ENCODE data around the gene RAC2.

RAC2 gene

DNA sequence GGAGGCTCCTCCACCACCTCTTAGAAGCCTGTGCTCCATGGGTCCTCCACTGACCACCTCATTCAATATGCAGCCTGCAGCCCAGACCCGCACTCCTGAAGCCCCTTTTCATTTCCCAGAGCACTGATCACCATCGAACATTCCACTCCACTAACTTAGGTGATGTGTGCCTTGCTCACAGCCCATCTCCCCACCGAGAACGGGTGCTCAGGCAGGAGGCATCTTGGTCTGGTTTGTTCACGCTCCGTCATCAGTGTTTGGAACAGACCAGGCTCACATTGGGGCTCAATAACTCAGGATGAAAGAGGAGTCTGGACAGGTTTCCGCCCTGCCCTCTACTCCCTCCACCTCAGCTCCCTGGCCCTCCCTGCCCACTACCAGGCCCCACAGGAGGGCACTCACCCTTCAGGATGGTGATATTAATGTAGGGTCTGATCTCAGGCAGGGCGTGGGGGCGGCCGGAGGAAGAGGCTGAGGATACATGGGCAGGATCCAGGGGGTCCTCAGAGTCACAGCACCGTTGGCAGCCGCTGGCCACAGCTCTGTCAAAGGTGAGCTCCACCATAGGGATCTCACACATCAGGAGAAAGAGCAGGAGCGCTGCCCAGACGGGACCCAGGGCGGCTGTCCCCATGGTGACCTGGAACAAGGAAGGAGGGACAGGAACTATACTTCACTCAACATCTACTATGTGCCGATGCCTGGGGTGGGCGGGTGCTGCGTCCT lies 59.1 kb downstream of the RAC2 start:
- DNase-seq, result no peak

DNA sequence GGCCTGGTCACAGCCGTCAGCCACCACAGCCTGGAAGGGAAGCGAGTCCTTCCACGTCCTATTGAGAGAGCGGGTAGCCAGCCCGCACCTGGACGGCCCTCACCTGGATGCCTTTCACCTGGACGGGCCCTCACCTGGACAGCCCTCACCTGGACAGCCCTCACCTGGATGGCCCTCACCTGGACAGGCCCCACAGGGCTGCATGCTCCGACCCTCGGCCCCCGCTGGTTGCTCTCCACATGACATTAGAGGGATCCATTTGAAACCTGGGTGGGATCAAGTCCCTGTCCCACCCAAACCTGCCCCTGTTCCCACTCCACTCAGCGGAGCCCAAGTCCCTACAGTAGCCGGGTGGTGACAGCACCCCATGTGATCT lies 59.7 kb downstream of the RAC2 start:
- DNase-seq, result no peak

DNA sequence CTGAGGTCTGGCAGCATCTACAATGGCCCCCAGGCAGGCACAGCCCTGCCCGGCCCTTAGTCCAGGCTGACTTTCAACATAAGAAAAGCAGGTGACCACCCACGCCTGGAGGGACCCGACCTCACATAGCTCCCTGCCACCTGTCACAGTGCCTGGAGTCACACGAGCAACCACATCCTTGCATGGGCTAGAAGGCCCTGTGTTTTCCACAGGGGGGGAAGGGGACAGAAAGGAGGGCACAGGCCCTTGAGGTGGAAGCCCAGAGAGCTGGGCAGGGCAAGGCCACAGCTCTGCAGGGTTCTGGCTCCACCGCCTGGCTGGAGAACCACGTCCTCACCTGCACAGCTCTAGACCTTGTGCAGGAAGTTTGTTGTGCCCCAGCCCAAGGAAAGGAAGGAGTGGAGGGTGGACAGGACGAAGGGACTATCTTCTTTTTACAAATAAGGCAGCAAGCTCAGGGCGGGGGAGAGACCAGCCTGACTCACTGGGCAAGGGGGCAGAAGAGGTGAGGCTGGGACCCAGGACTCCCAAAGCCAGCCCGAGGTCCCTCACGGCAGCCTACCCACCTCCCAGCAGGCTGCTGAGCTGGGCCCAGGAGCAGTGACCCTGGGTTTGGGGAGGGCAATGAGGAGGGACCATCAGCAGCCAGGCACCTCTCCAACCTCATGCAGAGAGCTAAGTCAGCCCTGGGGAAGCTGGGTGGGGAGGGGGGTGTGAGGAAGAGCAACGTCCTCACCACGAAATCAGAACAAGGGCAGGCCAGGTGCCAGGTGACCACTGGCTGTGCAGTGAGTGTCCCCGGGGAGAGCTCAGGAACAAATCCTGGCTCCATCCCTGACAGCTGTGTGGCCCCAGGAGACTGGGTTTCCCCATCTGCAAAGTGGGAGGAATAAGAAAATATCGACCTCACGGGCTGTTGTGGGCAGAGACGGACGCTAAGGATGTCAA lies 60.4 kb downstream of the RAC2 start:
- DNase-seq, result no peak

DNA sequence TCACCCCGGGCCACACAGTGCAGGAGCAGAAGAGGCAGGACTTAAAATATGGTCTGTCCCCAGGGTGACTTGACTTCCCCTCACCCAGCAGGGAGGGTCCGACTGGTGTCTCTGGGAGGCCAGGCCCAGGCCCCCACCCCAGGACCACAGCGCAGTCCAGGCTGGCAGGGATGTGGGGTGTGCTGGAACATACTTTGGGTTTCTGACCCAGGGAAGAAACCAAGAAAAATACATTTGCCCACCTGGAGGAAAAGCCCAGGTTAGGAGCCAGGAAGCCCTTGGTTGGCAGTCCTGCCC lies 61.2 kb downstream of the RAC2 start:
- DNase-seq, result no peak

DNA sequence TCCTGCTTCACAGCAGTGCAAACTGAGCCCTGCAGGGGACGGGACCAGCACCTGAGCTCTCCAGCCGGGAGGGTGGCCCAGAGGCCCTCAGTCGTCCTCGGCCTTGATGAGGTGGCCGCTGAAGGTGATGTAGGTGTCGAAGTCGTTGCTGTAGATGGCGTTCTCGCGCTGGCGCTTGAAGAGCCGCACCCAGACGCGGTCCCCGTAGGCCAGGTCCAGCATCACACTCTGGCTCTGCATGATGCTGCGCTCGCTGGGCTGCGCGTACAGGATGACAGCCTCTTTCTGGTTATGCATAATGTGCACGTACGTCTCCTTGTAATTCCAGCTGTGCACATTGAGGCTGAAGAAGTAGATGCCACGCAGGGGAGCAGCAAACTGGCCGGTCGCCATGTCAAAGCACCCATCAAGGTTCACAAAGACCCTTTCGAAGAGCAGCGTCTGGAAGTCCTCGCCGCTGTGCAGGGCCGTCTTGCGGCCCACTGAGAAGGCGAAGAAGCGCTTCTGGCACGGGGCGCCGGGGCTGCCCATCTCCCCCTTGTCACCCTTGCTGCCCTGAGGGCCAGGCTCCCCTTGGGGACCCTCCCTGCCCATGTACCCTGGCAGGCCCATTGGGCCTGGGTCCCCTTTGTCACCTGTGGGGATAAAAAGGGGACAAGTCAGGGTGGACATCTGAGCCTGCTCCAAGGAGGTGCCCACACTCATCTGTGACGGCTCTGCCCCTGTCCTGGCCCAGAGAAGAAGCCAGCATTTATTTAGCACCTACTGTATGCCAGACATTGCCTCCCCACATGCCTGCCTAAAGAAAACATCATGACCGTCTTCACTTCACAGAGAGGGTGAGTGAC lies 61.7 kb downstream of the RAC2 start:
- DNase-seq, result no peak

DNA sequence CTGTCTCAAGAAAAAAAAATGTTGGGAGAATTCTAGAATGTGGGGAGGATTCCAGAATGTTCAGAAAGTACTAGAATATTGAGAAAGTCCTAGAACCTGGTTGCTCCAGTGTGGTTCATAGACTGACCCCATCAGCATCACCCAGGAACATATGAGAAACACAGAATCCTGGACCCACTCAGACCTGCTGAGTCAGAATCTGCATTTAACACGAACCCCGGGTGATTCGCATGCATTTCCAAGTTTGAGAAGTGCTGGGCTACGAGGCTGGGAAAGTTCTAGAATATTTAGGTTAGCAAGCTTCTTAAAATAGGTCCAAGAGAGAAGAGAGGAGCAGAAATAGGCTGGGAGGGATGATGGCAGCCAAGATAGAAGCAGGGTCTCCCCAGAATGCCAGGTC lies 62.4 kb downstream of the RAC2 start:
- DNase-seq, result no peak

DNA sequence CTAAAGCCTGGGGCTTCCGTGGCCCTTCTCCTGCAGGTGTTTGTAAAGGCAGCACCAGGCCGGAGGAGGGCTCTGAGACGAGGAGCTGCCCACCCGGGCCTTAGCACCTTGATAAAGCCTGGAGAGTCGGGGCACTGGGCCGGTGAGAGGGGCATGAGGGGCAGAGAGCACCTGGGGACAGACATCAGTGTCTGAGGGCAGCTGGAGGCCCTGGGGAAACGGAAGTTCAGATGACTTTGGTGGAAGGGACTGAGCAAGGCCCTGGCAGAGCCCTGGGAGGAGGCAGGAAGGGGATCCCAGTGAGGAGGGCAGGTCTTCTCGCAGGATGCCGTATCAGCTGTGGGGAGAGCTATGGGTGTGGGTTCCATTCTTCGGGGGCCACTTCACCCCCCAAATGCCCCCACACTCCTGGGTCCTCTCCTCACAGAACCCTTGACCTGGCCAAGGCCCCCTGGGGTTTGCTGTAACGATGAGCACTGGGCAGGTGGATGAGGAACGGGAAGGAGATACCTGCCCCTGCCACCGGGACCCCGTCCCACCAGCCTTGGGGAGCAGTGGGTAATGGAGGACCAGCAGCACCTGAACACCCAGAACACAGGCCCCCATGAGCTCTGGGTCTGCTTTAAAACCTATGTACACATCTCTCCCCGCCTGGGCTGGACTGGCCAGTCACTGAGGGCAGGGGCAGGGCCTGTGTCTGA lies 63.4 kb downstream of the RAC2 start:
- no peak for DNase-seq

DNA sequence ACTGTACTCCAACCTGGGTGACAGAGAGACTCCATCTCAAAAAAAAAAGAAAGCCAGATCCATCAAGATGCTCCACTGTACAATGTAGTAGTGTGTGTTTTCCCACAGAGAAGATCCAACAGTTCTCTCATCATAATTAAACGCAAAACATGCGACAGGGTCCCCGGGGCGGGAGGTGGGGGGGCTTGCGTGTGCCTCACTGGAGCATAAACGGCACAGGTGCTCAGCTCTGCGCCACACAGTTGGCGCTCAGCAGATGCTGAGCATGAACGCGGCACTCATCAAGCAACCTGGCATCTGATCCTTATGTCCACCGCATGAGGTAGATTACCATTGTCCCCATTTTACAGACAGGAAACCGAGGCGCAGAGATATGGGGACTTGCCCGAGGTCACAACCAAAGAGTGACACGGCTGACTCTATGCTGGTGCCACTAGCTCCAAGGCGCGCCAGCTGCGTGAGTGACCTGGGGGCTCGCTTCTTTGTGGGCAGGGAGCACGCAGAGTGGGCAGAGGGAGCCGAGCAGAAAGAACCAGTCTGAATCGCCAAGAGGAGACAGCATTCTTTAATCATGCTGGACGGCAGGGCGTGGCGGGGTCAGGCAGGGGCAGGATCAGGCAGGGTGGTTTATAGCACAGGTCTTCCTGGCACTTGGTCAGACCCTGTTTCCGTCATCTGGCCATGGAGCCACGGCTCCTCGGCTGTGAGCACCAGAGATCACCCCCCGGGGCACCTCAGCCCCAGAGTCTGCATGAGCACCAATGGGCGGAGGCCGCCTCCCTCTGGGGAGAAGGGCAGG lies 64.2 kb downstream of the RAC2 start:
- no peak for DNase-seq

DNA sequence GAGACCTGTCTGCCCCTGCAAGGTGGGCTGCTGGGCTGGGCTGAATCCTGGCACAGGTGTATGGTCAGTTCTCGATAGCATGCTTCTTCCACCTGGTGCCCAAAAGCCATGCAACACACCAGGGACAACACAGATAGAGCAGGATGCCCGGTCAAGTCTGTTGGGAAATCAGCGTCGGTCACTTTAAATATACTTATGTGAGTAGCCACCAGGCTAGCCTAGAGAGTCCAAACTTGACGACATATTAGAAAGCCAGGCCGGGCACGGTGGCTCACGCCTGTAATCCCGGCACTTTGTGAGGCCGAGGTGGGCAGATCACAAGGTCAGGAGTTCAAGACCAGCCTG lies 65.0 kb downstream of the RAC2 start:
- no peak for DNase-seq

DNA sequence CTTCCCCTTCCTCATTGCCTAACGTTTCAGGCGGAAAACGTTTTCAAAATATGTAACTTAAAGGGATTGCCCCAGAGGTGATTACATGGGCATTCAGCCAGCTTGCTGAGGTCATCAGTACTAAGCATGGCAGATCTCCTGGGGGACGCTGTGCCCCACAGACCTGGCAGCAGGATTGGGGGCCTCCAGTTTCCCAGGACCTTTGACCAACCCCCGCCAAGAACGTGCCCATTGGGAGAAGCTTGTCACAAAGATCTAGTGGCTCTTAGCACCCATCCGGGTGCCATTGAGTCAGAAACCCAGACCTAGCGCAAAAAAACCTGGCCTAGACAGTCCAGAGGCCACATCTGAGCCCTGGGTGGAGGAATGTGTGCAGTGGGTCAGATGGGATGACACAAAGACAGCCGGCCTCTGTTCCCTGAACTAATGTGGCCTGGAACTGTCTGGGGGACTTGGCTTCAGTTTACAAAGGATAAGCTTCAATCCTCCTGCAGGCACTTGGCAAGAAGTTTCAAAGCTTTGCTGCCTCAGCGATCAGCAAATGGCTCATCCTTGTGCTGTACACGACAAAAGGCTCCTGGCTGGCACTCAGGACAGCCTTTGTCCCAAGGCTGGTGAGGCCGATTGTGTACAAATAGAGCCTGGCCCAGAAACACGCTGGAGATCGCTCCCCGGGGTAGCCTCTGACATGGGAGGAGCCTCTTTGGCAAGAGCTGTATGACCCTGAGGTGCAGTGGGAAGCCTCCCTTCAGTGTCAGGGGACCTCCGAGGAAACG lies 65.5 kb downstream of the RAC2 start:
- DNase-seq, result no peak

DNA sequence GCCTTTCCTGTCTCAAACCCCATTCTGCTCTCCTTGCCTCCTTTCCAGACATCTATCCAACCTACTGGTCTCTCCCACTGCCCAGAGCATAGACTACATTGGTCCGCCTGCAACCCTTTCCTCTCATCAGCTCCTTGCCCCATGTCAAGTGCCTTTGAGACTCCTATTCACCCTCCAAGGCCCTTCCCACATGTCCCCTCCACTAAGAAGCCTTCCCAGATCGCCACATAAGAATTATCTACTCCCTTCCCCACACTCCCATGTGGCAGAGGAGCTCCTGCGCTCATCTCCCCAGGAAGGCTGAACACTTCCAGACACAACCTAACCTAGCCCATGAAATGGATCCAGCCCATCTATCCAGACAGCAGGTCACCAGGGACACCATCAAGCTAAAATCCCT lies 66.3 kb downstream of the RAC2 start:
- DNase-seq, result no peak

DNA sequence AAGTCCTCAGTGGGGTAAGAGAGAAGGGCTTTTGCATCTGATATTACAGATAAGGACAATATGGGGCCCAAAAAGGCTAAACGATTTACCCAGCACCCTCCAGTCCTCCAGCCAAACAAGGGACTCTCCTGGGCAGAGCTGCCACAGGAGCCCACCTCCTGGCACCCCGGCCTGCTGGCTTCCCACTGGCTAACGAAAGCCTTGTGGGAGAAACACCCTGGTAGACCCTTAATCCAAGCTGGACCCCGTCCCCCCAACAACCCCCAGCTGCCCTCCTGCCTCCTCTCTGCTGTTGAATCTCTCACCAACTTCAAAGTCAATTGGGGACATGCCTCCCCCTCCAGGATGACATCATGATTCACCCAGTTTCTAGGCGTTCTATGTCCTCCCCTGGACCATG lies 66.8 kb downstream of the RAC2 start:
- no peak for DNase-seq

DNA sequence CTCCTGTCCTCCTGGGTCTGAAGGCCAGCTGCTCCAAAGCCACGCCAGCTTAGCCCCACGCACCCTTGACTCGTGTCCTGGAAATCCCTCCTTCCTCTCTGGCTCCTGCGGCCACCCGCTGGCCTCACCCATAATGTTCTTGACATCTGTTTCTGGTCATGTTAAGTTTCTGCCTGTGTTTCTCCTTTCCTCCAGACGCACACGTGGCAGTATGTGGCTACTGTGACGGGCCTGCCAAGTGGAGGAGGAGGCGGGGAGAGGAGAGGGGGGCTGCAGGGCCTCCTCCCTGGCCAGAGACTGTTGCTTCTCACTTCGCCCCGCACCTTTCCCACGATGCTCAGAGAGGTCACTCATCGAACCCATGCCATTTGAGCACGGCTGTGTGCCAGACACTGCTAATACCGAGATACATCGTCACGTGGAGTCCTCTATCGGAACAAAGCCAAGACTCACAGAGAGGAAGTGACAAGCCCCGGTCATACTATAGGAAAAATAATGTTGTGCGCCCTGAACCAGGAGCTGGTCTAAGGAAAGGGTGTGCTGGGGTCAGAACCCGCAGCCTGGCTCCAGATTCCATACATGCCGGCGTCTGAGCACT lies 67.5 kb downstream of the RAC2 start:
- DNase-seq, result no peak

DNA sequence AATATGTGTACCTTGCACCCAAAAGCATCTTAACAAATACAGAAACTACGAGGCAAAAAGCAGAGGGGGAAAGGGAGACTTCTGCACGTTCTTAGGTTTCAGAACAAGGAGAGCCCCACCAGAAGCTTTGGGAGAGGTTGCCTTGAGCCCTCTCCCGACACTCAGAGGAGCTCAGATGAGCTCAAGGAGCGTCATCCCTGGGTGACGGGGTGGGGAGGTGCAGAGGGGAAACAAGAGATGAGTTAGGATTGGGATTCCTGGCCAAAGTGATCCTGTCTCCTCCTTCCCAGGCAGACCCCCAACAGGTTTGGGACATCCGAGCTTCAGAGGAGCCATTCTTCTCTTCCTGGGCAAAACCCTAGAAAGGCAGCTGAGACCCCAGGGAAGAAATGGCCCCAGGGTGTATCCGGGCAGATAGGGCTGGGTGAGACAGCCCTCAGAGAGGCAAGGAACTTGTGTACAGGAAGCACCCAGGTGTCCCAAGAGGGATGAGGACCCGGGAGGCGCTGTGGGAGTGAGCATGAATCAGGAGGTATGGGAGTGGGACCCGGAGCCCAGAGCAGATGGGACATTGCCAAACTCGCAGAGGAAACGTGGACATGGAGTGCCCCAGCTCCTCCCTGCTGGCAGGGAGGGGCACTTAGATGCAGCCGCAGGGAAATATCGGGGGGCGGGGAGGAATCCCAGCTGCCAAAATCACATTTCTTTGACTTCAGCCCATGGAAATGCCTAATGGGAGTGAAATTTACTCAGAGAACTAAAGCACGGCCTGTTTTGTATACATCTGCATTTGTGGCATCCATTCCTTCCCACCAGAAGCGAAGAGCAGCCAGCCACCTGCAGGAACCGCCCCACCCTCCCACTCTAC lies 68.4 kb downstream of the RAC2 start:
- no peak for DNase-seq
